DMS153 treated with DMSO at 0.1 percent for 48 hours (cell line): Measurements from ENCODE around the gene PLD5.
"Not testable (repeated sequence)": the region's sequence is repeated elsewhere in the genome, so short reads cannot be mapped to it uniquely, and the experiment has no call there.

Experiments used
- DNase-seq: peaks from one replicate; lab custom pipeline; 2025; ENCODE audit not compliant: unreplicated experiment; lab: John Stamatoyannopoulos, UW

Gene PLD5

DNA sequence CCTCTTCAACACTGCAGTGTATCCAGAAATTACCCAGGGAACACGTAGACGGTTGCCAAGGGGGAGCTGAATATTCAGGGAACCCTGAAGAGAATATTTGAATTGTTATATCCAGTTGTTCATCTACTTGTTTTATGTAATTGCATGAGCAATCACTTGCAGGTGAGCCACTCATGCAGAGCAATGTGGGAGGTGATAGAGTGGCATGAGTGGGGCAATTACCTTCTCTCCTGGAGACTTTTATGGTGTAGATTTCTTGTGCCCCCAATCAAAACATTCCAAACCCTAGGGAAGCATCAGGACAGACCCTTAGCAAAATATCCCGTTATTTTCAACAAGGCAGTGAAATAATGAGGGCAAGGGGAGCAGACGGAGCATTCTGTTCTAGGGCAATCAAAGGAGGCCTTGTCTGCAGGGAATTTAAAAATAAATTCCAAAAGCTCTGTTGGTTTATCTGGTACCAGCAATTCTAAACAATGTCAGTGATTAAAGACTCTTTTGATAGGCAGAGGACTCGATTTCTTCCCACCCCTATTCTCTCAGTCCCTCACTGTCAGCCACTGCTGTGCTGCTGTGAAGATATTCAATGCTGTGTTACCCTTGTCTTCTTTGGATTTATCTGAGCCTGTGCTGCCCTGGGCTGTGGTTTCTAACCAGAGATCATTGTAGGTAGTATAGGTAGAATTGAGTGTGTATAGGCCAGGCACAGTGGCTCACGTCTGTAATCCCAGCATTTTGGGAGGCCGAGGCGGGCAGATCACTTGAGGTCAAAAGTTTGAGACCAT, 345.4 kb downstream of the PLD5 start:
- no peak for DNase-seq

DNA sequence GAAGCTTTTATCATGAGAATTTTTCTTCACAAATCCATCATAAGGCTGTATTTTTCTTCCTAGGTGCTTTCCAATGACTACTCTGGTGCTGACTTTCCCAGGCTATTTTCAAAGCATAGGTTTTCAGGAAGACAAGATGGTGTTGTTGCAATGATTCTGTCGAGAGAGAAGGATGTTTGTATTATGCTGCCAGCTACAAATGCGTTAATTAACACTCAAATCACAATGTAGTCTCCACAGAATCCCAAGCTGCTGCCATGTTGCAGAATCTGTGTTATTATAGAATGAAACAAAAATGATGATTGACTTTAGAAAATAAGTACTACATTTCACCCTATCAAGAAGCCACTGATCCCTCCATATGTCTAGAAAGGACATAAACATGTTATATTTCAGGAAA, 346.1 kb downstream of the PLD5 start:
- DNase-seq = no peak

DNA sequence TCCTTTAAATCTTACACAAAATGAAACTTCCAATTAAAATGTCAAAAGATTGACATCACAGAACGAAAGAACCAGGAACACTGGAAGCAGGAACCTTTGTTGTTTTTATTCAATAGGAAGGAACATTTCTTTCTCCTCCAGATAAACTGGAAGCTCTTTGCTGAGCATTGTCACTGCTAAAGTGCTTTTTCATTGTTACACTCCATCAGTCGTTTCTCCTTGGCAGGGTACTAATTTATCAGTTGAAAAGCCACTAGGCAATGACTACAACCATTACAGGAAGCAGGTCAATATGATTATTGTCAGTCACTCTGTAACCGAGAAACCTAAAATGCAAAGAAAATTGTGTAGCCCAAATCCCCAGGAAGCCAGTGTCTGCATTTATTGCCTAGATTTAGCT, 362.4 kb downstream of the PLD5 start:
- DNase-seq = no peak

DNA sequence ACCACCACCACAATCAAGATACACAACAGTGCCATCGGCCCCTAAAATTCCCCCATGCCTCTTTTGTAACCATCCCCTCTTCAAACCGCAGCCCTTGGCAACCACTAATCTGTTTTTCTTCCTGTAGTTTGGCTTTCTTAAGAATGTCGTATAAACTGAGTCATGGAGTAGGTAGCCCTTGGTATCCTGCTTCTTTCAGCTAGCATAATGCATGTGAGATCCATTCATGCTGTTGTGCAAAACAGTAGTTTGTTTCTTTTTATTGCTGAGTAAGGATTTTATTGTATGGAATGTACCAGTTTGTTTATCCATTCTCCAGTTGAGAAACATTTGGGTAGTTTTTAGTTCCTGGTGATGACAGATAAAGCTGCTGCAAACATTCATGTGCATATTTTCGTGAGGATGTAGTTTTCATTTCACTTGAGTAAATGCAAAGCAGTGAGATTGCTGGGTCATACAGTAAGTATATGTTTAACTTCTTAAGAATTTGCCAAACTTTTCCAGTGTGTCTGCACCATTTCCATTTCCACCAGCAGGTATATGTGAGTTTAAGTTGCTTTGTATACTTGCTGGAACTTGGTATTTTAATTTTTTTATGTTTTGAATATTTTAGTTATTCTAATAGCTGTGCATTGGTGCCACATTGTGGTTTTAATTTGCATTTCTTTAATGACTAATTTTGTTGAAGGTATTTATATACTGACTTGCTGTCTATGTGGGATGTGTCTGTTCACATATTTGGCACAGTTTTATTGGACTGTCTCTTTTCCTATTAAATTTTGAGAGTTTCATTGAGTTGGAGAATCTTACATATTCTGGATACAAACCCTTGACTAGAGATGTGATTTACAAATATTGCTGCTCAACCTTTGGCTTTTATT, 377.2 kb downstream of the PLD5 start:
- no peak for DNase-seq

DNA sequence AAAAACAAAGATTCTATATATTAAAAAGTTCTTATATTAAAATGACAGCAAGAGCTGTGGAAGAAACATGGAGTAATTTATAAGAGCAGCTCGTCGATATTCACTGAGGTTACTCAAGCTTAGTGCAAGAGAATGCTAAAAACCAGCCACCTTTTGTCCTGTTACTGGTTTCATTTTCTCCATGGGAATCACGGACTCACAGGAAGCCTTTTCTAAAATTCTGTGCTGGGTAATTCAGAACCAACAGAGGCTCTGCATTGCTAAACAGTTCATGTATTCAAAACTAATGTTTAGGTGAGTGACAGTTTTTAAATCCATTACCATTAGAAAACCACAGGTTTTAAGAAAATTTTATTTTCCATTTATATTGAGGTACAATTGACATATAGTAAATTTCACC, 377.8 kb downstream of the PLD5 start:
- DNase-seq = no peak

DNA sequence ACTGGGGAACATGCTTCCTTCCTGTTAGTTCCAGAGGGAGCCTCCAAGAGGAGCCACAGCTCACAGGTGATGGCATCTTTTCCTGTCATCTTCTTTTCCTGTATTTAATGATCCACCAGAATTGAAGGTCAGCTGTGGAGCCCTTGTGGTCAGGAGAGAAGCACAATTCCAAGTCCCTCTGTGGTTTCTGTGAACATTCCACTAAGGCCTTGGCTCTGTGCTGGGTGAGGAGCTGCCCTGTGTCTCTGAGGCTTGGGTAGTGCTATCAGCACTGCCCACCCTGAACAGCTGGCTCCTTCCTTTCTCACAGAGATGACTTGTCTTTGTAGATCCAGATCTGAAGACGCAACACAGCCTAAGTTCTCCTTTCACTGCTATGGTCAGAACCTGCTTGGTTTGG, 383.7 kb downstream of the PLD5 start:
- no peak for DNase-seq

DNA sequence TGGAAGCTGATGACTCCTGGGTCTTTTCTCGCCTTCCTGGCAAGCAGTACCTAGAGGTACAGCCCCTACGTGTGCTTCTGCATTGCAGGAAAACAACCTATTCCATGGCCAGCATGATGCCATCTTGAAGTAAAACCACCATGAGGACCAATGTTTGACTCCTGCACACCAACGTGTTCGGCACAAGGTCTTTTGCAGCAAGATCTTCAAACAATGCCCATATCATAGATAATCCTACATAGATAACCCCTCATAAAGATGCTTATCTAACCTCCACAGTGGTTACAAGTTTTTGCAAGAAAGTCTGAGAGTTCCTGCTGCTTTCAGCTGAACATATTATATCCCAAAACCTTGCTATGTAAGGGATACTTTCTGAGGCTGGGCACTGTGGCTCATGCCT, 384.5 kb downstream of the PLD5 start:
- DNase-seq = no peak

DNA sequence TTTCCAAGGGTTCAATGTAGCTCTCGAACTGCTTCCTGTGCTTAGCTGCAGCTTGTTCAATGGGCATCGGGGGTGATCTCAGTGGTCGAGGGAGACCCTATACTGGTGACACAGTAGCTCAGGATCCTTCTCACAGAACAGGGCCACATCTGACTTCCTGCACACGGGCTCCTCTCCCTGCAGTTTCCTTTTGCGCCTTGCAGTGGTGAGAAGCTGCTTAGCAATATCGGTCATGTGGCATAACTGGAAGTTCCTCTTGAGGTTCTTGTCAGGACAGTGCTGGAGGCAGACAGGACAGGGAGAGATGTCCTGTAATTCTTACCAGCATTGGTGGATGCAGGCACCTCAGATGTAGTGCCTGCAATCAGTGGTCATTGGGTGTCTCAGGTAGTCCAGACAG, 385.1 kb downstream of the PLD5 start:
- DNase-seq = no peak

DNA sequence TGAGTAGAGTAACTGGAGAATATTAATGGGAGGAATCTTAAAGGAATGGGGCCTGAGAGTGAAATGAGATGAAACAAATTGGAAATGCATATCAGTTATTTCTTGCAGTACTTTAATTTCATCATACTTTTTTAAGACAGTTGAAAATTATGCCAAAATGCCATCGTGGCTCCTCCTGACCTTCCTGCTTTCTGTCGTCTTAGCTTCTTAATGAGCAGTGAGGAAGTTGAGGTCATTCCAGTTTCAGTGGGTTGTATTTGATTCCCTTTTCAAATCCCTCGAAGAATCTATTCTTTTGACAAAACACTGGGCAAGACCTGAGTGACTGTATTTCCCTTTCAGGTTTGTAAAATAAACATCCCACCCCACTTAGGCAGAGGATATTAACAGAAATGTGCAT, 390.7 kb downstream of the PLD5 start:
- DNase-seq = no peak

DNA sequence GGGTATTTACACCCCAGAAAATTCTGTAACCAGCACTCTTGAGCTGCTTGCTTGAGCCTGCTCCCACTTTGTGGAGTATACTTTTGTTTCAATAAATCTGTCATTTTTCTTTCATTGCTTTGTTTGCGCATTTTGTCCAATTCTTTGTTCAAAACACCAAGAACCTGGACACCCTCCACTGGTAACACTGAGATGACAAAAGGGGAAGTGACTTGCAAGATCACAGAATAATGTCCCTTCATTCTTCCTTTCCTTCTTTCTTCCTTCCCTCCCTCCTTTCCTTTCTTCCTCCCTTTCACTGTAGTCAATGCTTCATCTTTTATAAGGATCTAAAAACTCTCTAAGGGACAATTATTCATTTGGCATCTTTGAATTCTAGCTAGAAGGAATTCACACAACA, 391.1 kb downstream of the PLD5 start:
- no peak for DNase-seq

DNA sequence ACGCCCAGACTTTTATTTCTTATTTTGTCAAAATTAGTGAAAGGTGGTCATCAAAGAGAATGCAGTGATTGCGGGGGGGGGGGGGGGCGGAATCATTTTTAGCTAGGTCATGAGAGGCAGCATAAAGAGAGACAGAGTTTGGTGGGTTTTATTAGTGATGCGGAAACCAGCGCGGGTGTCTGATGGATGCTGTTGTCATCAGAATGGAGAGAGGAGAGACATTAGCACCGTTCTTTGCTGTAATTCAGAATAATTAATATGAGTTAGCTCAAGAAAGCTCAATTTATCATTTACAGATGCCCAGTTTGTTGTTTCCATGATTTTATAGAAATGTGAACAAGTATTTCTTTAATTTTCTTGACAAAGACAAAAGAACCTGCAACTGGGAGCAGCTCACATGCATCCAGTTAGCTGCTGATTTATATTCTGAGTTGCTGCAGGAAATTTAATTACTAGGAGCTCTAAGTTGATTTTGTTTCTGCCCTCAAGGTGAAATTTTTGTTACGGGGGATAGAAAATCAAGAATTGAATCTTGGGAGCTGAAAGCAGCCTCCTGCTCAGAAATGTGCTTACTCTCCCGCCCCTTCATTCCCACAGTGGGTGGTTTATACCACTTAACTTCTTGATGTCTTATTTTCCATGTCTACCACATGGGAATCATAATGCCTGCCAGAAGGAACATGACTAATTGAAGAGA, 392.2 kb downstream of the PLD5 start:
- no peak for DNase-seq

DNA sequence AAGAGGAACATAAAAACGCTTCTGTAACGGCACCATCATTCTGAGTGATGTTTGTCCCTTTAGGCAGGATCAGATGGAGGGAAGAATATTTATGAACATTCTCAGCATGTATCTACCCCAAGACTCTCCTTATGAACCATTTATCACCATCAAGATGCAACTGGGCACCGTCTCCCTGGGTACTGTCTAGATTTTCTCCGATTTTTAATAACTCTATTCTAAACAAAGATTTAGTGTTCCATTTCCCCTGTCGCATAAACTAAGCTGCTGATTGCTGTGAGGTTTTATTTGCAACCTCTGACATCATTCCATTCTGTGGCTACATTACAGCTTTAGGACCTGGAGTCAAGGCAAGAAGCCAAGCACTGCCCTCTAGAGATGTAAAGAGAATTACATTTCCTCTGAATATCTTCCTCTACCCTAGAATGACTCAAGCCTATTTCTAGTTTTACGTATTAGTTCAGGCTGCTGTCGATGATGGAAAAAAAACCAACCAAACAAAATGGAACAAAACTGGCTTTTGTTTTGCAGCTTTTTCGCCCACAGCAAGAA, 395.5 kb downstream of the PLD5 start:
- peak; percentile 57 for DNase-seq

DNA sequence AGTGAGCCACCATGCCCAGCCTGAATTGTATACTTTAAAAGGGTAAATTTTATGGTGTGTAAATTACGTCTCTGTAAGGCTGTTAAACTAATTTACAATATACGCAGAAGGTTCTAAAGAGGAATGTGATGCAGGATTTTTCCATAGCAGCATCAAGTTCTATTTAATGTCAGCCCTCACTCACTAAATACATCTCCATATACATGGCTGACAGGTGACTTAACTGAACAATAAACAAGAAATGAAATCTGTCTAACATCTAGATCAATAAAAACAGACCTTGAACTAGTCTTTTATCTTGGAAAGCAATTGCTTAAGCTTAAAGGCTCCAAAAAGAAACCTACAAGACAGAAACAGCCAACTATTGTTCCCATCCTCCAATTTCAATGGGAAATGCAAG, 404.1 kb downstream of the PLD5 start:
- DNase-seq = peak; percentile 48

DNA sequence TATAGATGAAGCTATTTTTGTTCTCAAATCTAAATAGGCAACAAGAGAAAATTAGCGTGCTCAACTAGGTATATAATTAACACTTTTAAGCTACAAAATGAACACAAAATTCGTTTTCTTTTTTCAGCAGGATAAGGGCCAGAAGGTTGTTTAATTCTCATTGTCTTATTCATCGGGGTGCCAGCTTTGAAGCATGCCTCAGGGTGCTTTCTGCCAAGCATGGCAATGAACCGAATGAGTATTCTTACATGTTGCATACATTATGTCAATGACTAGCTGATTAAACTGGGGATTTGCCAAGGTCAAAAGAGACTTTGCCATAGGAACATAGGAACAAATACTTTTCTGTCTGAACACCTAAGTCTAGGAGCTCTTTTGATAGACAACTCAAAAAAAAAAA, 423.6 kb downstream of the PLD5 start:
- no peak for DNase-seq

DNA sequence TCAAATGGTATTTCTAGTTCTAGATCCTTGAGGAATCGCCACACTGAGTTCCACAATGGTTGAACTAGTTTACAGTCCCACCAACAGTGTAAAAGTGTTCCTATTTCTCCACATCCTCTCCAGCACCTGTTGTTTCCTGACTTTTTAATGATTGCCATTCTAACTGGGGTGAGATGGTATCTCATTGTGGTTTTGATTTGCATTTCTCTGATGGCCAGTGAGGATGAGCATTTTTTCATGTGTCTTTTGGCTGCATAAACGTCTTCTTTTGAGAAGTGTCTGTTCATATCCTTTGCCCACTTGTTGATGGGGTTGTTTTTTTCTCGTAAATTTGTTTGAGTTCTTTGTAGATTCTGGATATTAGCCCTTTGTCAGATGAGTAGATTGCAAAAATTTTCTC, 427.2 kb downstream of the PLD5 start:
- not testable (repeated sequence) for DNase-seq

DNA sequence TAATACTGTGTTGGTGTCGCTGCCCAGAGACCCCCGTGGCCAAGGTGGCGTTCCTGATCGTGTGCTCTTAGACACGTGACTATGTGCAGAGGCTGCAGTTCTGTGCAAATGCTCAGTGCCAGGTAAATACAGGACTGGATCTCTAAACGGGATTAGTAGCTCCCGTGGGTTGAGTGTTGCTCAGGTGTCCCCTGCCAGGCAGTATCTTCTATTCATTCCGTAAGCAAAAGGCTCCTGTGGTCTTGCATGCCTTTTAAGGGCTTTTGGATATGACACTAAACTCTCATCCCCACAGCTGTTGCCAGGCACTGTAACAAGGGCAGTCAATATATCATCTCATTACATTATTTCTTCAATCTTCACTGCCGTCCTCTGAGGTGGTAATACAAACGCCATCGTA, 431.4 kb downstream of the PLD5 start:
- no peak for DNase-seq

DNA sequence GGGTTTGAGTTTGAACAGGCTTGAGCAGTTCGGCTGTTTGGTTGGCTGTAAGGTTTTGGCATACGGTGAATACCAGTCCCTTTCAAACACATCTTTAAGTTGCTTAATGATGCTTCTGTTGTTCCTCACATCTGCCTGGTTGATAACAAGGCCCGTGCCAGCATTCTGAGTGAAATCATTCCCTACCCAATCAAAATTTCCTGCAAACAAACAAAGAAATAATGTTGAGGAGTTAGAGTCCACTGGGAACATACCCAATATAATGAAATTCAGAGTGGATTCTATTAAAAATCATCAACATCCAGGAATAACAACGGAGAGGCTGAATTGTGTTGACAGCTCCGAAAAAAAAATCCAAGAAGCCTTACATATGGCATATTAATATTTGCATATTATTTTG, 434.6 kb downstream of the PLD5 start:
- no peak for DNase-seq

DNA sequence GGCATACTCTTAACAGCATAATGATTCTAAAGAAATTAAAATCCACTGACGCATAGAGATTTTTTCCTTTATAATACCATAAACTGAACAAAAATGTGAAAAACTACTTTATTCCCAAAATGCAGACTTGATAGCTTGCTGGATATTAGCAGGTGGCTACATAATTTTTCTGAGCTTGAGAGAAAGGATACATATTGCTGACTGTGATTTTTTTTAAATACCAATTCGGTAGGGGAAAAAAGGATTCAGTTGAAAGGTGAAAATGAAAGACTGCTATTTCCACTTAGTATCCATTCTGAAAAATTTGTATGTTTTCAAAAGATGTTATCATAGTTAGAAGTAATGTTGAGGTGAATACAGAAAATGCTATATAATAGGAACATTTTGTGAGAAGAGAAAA, 435.6 kb downstream of the PLD5 start:
- no peak for DNase-seq

DNA sequence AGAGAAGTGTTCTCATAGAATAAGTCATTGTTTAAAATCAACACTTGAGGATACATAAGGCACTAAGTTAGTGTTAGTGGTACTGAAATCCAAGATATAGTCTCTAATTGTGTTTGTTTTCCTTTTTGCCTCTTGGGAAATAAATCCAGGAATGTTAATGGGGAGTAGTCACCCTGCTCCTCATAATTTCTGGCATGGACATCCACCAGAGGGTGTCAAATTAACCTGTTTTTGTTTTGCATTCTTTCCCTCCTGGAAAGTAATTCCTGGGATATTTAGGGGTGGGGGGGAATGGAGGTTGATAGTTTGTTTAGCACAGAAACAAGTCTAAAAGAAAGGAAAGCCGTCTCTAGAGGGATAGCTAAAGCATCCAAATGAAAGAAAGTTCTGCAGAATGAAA, 437.8 kb downstream of the PLD5 start:
- no peak for DNase-seq

DNA sequence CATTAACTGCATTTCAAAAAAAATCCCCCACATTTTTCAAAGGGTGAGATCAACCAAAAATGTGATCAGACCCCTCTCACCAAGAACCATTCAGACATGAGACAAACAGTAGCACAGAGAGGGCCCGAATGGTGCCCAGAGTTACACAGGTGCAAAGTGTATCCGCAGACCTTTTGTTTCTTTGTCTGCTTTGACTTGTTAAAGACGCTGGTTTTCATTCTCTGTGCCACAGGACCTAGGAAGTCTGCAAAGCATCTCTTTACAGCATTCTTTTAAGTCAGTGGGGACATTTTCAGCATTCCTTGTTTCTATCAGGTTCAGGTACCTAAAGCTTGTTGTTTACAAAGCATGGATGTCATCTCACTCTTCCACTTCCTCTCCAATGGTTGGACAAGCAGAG, 438.4 kb downstream of the PLD5 start:
- DNase-seq = no peak

DNA sequence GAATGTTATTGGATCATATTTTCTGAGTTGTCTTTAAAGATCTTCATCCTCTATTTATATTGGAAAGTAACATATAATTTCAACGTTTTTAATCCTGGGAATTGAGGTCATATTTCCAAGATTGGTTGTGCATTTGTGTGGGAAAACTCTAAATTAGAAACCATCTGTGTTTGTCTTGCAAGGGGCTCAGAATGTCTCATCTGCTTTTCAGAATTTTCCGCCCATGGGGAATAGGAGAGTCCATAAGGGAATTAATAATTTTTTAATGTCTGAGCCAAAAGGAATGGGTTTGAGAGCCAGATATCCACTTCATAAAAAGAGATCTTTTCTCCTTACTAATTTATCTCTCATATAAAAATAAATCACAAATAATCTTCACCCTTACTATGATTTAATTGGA, 440.8 kb downstream of the PLD5 start:
- no peak for DNase-seq

DNA sequence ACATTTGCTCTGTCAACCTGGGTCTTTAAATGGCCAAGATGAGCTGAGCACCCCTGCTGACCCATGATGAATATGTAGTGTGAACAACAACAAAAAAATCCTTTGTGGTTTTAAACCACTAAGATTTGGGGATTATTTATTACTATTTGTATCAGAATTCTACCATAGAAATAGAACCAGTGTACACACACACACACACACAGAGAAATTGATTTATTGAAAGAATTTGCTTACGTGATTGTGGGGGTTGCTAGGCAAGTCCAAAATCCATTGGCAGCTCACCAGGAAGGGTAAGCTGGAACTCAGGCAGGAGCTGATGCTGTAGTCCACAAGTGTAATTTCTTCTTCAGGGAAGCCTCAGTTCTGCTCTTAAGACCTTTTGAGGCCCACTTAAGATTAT, 443.1 kb downstream of the PLD5 start:
- DNase-seq = no peak
